GM18861 (cell line): ENCODE data around the gene STXBP4.

ENCODE experiments used
- ATAC-seq: cut with Tn5 transposase; IDR thresholded peaks from one replicate; pipeline ENCODE4 v1.9.1; 2021; ENCODE audit not compliant: unreplicated experiment

The STXBP4 gene

DNA sequence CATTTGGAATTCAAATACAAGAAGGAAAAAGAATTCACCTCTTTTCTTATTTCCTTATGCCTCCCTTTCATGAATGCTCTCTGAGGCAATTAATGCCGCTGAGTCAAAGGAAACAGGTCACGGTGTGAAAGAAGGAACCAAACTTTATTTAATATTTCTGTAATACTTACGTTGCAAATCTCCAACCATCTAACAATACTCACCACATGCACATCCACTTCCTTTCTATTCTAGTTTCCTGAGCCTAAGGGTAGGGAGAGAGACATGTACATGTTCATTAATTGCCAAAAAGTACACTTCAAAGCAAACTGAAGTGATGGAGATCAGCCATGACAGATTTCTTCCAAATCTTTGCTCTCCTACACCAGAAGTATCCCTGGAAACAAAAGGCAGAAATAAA is 248.3 kb downstream of the STXBP4 start:
- ATAC-seq: no peak

DNA sequence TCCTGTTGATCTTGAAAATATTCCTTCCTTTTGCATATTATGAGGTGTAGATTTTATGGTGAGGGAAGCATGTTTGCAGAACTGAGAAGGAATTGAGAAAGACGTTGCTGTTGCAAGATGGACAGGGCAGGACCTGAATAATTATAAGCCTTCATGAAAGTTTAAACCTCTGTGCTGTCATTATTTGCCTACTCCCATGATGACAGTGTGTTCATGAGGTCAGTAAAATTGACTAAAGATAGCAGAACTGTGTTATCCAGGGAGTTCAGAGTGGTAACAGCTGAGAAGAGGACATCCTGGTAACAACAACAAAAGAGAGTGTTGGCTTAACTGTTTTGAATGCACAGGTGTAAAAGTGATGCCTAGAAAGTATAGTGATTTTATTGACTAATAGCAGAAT is 250.9 kb downstream of the STXBP4 start:
- ATAC-seq: no peak

DNA sequence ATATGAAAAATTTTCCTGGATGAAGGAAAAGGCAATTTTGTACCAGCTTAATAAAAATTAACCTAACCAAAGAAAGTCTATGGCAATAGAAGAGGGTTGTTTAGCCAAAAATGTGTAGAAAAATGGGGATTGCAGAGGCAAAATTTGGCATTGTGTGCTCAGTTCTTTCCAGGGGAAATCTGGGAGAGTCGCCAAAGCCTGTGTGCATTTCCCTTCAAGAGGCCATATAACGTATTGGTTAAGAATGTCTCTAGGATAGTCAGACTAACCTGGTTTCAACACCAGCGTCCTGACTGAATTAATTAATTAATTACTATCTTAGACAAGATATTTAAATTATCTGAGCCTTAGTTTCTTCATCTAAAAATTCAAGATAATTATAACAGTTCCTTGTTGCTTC is 251.4 kb downstream of the STXBP4 start:
- no peak for ATAC-seq
